ENCODE results near the gene CHGA.

The CHGA gene

GRCh38 chr14:92937051-92937937 is 14.3 kb downstream of the CHGA start:
- ChIA-PET POLR2A (no interaction called here), CTCF (interaction anchor here (1.2 to 1.6 kb wide), 2 partner anchors 97 to 202 kb away, joined by 3 to 4 read pairs; no protein-coding TSS in a partner anchor)
- TF ChIP-seq, protein P1, sequence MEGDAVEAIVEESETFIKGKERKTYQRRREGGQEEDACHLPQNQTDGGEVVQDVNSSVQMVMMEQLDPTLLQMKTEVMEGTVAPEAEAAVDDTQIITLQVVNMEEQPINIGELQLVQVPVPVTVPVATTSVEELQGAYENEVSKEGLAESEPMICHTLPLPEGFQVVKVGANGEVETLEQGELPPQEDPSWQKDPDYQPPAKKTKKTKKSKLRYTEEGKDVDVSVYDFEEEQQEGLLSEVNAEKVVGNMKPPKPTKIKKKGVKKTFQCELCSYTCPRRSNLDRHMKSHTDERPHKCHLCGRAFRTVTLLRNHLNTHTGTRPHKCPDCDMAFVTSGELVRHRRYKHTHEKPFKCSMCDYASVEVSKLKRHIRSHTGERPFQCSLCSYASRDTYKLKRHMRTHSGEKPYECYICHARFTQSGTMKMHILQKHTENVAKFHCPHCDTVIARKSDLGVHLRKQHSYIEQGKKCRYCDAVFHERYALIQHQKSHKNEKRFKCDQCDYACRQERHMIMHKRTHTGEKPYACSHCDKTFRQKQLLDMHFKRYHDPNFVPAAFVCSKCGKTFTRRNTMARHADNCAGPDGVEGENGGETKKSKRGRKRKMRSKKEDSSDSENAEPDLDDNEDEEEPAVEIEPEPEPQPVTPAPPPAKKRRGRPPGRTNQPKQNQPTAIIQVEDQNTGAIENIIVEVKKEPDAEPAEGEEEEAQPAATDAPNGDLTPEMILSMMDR (IDR thresholded peaks at IDR 0.05; ENCODE audit: control extremely low read depth, extremely low read depth, low read depth, missing control alignments): no peak
- DNase-seq (ENCODE audit: extremely low spot score): no peak

DNA sequence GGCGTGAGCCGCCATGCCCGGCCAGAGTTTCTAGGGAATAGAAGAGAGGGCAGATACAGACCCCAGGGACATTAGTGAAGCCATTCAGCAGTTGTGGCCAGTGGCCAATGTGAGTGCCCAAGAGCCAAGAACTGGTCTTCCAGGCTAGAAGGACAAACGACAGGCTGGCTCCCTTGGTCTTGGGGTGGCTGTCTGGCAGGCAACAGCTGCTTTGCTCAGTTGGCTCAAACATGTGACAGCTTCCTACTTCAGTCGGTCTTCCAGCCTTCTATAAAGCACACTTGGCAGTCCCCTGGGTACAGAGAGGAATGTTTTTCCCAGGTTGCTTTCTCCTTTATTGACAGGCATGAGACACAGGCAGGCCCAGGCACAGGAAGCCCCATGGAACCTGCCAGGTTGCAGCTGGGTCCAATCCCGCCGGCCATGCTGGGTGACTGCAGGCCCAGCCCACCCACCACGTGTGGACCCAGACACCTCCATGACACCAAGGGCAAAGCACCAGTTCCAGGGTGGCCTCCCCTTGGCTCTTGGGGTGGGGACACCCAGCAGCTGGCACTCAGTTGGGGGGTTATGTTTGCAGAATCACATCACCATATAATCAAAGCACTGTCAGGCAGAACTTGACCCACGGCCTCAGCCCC is 15.4 kb downstream of the CHGA start:
- ChIA-PET CTCF (interaction anchor here (1.6 kb wide), 1 partner anchor 201 kb away, joined by 4 read pairs; no protein-coding TSS in a partner anchor), POLR2A (no interaction called here)
- DNase-seq (ENCODE audit: extremely low spot score): no peak
- TF ChIP-seq, protein P1 (IDR thresholded peaks at IDR 0.05; ENCODE audit: control extremely low read depth, extremely low read depth, low read depth, missing control alignments): no peak

DNA sequence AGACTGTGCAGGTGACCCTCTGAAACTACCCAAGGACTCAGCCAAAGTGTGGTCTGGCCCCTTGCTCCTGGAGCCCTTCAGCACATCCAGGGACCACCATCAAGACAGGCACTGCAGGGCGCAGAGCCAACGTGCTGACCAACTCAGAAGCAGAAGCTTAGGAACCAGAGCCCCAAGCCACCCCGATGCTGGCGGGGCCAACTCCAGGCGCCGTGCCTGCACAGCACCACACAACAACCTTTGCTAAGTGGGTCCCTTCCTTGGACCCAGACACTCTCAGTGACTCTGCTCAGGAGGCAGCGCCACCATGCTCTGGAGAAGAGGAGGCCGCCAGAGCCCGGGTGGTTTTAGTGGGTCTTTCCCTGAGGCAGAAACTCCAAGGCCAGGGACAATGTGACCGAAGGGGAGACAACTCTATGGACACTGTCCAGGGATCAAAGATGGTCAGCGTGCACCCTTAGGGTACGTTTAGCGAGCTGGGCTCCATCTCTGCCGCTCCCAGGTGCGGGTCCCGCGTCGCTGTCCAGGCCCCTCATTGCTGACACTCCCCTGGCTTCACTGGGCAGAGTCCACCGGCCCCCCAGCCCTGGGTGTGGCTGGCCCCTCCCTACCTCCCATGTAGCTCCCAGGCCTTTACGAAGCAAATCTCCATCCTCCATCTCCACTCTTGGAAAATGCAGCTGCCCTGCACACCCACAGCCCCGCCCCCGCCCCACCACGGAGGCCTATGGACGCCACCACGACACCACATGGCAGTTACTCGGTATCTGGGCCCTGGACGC is 16.1 kb downstream of the CHGA start:
- POLR2A ChIA-PET: no interaction called here
- TF ChIP-seq, protein P1 (IDR thresholded peaks at IDR 0.05; ENCODE audit: control extremely low read depth, extremely low read depth, low read depth, missing control alignments): no peak
- CTCF ChIA-PET: interaction anchor here (1.6 kb wide), 1 partner anchor 200 kb away, joined by 4 read pairs; no protein-coding TSS in a partner anchor
- no peak for DNase-seq (ENCODE audit: extremely low spot score)

DNA sequence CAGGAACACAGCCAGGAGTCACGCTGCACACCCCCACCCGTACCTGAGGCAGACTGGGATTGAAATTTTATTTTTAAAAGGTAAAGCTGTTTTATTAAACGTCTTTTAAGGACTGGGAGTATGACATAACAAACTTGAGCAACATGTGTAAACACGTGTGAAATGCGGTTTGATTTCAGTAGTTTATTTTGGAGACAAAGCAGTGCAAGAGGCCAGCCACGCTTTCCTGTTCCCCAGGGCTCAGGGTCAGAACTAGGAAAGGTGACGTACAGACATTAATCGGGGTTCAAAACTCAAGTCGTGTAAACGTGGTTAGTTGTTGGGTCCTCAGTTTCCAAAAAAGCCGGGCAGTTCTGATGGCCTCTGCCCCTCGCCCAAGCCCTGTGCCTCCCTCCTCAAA is 16.7 kb downstream of the CHGA start:
- TF ChIP-seq, protein P1 (IDR thresholded peaks at IDR 0.05; ENCODE audit: control extremely low read depth, extremely low read depth, low read depth, missing control alignments): no peak
- ChIA-PET CTCF (no interaction called here), POLR2A (no interaction called here)
- no peak for DNase-seq (ENCODE audit: extremely low spot score)

DNA sequence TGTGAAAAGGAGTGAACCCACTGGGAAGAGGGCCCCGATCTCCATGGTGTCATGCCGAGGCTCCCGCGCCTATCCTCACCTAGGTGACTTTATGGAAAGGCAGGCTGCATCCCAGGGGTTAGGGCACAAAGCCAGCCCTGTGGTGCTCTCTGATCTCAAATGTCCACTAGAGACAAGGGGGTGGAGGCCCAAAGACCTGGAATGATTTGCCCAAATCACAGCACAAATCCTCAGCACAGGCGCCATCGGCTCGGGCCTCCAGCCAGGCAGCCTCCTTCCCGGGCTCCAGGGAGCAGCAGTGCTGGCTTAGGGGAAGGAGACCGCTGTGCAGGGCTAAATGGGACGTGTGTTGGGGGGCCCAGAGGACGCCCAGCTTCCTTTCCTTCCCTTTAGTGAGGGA is 17.6 kb downstream of the CHGA start:
- CTCF ChIA-PET: no interaction called here
- POLR2A ChIA-PET: no interaction called here
- TF ChIP-seq, protein P1 (IDR thresholded peaks at IDR 0.05; ENCODE audit: control extremely low read depth, extremely low read depth, low read depth, missing control alignments): no peak
- no peak for DNase-seq (ENCODE audit: extremely low spot score)

- TF ChIP-seq, protein P1 (IDR thresholded peaks at IDR 0.05; ENCODE audit: control extremely low read depth, extremely low read depth, low read depth, missing control alignments): no peak
- ChIA-PET POLR2A (no interaction called here), CTCF (interaction anchor here (1.0 to 1.3 kb wide), 2 partner anchors 10 to 13 kb away, joined by 3 to 9 read pairs; no protein-coding TSS in a partner anchor)
- no peak for DNase-seq (ENCODE audit: extremely low spot score)
These were observed 18.6 kb downstream of the CHGA start for GRCh38 chr14:92941531-92941930.

Data from GM10248 (cell line).